Activated naive CD4-positive, alpha-beta T cell treated with Interleukin-2 at 50 U/mL for 16 hours (primary cell): ENCODE data around the gene DENND5B.
"Not testable (repeated sequence)": the region's sequence is repeated elsewhere in the genome, so short reads cannot be mapped to it uniquely, and the experiment has no call there.

Experiments used
- DNase-seq: peaks from one replicate; pipeline ENCODE4 v3.0.0-alpha.2; 2020

DENND5B gene

DNA sequence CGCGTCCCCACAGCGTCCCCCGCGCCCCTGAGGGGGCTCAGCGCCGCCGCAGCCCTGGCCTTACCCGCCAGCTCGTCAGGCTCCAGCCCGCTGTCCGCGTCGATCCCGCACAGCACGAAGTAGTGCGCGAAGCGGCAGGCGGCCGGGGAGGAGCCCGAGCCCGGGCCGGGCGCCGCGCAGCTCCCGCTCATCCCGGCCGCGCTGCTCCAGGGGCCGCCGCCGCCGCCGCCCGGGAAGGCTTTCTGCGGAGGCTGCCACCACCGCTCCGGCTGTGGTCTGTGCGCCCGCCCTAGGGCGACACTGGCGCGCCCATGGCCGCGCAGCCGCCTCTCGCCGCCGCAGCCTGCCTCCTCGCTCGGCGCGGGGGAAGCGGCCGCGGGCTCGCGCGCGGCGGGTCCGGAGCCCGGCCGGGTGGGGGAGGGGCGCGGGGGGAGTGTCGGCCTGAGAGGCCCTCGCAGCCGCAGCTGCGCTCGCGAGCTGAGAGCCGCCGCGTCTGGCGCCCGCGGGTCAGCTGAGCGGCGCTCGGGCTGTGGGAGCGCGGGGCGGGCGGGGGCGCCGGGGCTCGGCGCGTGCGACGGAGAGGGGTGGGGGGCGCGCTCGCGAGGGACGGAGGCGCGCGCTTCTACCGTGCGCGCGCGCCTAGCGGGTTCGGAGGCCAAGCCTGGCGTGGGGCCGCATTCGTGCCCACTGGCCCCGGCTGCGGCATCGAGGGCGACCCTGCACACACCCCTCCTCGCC is at the start of gene DENND5B:
Gene DENND5B (minus strand): TSS at position 495 of the 738 bp plus-strand sequence. CDS start 304 bp downstream, at position 191.
- peak; percentile 3 for DNase-seq

DNA sequence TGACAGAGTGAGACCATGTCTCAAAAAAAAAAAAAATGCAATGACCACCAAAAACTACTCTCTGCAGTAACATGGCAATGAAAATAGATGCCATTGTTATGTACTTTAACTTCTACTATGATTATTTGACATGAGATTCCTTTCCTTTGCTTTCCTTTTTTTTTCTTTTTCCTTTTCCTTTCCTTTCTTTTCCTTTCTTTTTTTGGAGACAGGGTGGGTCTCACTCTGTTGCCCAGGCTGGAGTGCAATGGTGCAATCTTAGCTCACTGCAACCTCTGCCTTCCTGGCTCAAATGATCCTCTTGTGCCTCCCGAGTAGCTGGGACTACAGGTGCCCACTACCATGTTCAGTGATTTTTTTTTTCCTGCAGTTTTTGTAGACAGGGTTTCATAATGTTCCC is 43.7 kb upstream of the DENND5B start:
- no peak for DNase-seq

DNA sequence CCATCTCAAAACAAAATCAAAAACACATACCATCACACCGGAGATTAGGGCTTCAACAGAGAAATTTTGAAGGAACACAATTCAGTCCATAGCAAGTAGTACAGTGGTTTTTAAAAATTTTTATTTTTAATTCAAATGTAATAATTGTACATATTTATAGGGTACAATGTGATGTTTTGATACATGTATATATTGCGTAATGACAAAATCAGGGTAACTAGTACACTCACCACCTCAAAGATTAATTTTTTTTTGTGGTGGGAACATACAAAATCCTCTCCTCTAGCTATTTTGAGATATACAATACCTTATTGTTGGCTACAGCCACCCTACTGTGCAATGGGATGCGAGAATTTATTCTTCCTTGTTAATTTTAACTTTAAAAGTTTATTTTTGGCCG is 42.5 kb upstream of the DENND5B start:
- no peak for DNase-seq

DNA sequence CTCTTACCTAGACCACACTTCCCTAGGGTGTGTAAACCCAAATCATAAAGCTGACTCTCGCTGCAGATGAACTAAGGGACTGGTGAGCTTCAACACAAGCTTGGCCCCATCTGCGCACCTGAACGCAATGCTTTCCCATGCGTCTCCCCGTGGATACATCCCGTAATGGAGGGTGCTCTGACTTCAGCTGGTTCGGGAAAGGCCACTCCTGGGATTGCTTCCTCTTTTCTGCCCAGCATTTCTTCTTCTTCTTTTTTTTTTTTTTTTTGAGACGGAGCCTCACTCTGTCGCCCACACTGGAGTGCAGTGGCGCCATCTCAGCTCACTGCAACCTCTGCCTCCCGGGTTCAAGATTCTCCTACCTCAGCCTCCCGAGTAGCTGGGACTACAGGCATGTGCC is 40.9 kb upstream of the DENND5B start:
- DNase-seq = no peak

GRCh38 chr12:31631023-31631724 is 40.2 kb upstream of the DENND5B start:
- DNase-seq = no peak

DNA sequence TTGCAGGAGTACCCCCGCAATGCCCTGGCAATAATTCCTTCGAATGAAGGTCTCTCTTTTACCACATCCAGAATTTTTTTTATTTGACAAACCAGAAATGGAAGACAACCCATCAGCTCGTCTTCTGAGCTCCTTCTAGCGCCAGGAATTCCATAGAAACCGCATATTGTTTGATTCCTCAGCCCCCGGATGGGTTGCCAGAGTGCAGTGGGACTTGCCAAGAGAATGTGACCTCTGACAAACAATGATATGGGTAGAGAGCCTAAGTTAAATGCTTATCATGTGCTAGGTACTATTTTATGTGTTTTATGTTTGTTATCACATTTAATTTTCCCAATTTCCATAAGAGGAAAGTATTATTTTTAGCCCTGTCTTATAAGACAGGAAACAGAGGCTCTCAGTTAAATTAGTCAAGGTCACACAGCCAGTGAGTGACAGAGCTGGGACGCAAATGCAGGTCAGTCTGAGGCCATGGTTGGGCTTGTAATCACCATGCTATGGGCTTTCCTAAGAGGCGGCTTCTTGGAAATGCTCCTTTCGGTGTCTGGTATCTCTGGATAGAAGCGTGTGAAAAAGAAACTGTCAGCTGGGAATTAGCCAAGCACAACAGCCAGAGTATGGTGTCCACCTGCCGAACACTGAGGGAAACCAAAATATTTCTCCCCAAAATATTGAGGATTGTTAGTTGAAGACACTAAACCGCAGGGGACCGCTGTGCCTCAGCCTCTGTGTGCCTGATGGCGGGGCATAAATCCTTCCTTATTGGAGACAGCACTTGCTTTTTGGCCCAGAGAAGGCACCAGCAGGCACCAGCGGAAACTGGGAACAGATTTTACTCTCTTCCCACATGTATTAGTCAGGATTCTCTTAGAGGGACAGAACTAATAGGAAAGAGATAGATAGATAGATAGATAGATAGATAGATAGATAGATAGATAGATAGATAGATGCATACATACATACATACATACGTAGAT is 39.1 kb upstream of the DENND5B start:
- no peak for DNase-seq

DNA sequence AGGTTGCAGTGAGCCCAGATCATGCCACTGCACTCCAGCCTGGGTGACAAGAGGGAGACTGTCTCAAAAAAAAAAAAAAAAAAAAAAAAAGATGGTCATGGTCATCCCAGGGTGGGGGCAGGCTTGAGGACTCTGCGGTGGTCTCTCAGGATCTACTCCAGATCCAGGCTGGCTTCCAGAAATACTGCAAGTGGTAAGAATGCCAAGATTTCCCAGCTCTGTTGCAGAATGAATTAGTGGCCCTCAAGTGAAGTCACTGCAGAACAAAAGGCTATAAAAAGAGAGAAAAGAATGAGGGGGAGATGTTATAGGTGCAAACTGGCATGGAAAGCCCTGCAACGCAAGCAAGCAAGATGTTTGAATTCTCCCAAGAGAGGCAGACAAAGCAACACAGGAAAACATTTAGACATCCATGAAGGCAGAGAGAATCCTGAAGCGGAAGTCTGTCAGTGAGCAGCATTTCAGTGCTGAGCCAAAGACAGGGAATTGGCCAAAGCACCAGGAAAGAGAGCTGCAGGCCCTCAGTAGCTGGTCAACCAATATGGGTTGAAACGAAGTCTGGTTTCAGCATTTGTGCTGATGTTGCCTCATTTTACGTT is 36.6 kb upstream of the DENND5B start:
- no peak for DNase-seq

GRCh38 chr12:31626270-31626995 is 35.5 kb upstream of the DENND5B start:
- DNase-seq = no peak

GRCh38 chr12:31622038-31622437 is 31.1 kb upstream of the DENND5B start:
- DNase-seq = no peak

DNA sequence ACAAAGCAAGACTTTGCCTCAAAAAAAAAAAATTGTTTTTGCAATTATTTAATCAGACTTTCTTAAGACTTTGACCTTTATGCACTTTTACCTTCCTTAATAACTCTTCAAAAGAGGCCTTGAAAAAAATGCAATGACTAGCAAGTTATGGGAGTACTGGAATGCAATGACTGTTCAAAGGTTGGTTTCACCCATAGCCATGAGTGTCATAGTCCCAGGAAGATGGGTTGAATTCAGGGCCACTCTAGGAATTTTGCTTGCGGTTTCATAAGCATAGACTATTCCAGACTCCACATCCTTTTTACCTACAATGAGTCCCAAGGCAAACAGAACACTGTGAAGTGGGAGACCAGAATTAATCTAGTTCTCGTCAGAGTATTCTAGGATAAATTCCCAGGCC is 29.4 kb upstream of the DENND5B start:
- no peak for DNase-seq

GRCh38 chr12:31618228-31619025 is 27.5 kb upstream of the DENND5B start:
- no peak for DNase-seq

DNA sequence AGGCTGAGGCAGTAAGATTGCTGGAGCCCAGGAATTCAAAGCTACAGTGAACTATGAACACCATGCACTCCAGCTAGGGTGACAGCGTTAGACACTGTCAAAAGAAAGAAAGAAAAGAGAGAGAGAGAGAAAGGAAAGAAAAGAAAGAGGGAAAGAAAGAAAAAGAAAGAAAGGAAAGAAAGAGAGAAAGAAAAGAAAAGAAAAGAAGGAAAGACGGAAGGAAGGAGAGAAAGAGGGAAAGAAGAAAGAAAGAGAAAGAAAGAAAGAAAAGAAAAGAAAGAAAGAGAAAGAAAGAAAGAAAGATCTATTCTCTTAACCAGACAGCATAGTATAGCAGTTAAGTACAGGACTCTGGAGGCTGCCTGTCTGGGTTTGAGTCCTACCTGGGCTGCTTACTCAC is 21.9 kb upstream of the DENND5B start:
- DNase-seq = no peak

DNA sequence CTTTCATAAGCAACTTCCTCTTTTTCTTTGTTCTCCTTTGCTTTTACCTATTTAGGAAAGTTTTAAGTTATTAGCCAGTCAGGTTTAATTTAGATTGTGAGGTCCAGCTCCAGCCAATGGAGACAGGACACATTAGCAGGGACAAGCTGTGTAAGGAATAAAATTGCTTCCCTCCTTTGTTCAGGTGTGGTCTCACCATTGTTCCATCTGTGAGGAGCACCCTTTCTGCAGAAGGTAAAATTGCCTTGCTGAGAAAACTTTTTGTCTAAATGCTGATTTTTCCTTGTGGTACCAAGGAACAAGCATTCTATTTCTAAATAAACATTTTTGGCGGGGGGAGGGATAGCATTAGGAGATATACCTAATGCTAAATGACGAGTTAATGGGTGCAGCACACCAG is 17.4 kb upstream of the DENND5B start:
- DNase-seq = not testable (repeated sequence)

GRCh38 chr12:31605531-31605930 is 14.6 kb upstream of the DENND5B start:
- no peak for DNase-seq

DNA sequence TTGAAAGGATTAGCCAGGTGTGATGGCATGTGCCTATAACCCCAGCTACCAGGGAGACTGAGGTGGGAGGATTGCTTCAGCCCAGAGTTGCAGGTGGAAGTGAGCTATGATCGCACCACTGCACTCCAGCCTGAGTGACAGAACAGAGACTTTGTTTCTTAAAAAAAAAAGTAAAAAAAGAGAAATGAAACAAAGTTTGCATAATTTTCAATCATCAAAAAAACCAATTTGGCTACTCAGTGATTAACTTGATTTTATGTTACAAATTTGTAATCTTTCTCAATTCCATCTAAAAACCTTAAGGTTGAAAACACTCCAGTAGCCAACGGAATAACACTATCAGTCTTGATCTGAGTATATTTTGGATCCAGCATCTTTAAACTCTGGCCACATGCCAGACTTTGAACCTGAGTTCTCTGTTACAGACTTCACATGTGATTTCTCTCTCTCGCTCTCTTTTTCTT is 12.6 kb upstream of the DENND5B start:
- no peak for DNase-seq

DNA sequence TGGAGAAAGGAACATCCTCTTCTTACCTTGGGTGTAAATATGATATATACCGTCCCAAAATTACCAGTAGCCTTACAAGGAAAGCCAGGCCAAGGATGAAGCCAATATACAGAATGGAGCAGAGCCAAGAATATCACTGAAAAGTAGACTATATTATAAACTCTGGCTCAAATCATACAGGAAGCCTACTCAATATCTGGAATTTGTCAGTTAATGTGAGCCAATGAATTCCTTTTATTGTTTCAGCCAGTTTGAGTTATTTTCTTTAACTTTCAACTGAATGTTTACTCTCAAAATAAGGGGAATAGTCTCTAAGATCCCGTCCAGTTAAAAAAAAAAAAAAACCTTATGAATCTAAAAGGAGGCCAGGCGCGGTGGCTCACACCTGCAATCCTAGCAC is 9.8 kb upstream of the DENND5B start:
- DNase-seq = no peak

DNA sequence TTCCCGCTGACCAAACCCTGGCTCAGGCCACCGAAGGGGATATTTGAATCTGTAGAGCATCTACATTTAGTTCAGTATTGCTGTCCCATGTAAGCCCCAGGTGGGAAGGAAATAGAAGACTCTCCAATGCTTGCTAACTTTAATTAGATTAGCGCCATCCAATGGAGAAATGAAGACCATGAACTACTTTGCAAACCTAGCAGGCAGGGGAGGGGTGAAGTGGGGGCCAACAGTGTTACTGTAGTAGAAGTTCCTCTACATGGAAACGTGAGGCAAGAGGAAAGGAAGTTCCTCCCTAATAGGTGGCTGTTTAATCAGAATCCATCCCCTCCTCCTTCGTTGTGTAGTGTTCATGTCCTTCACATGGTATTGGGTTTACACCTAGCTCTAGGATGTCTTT is 9.3 kb upstream of the DENND5B start:
- DNase-seq = no peak

GRCh38 chr12:31599053-31599452 is 8.1 kb upstream of the DENND5B start:
- no peak for DNase-seq

DNA sequence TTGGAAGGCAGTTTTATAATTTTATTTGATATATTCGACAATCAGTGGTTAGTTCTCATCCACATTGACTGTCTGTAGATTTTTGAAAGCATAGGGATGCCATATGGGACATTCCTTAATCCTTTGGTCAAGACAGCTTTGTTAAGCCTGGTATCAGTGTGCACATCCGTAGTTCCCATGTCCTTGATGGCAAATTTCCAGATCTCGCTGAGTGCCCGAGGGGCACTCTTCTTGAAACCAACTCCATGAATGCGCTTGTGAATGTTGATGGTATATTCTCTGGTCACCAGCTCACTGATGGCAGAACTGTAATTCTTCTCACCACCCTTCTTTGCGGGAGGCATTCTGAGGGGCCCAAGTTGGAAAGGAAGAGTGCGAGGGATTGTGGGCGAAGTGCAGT is 6.1 kb upstream of the DENND5B start:
- no peak for DNase-seq

DNA sequence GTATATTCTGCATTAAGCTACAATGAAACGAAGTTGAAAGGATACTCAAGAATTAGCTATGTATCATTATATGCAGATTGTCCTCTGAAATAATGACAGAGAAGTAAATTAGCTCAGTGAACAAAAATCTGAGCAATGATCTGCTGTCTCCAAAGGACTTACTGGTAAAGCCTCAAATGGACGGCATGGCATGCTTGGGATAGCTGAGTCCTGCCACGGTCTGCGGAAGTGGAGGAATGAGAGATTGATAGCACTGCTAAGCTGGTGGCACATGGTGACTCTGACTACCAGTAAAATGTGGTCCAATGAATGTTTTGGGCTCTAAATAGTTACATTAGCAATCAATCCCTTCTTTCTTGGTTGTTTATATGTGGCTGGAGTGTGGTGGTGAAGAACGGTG is 3.7 kb upstream of the DENND5B start:
- DNase-seq = no peak

- no peak for DNase-seq
Observed at GRCh38 chr12:31591380-31591901, 505 bp upstream of the DENND5B start.
